ENCODE results near the gene SLC12A4.

Gene SLC12A4

GRCh38 chr16:67950335-67950843 lies 18.0 kb downstream of the SLC12A4 start:
- DNase-seq (ENCODE audit: low read depth), result no peak
- no peak for TF ChIP-seq CTCF (IDR thresholded peaks at IDR 0.05; ENCODE audit: control insufficient read depth, insufficient read depth, low read depth, low read length, missing control alignments)
- H3K4me3 ChIP-seq (ENCODE audit: control insufficient read depth, low read depth, low read length), result no peak overlapping the region

- H3K4me3 ChIP-seq (ENCODE audit: control insufficient read depth, low read depth, low read length), result no peak overlapping the region
- no peak for DNase-seq (ENCODE audit: low read depth)
- TF ChIP-seq CTCF (IDR thresholded peaks at IDR 0.05; ENCODE audit: control insufficient read depth, insufficient read depth, low read depth, low read length, missing control alignments), result no peak
These were observed 18.8 kb downstream of the SLC12A4 start for GRCh38 chr16:67949645-67950044.

GRCh38 chr16:67948015-67948414 lies 20.4 kb downstream of the SLC12A4 start:
- TF ChIP-seq CTCF (IDR thresholded peaks at IDR 0.05; ENCODE audit: control insufficient read depth, insufficient read depth, low read depth, low read length, missing control alignments), result no peak
- no peak overlapping the region for H3K4me3 ChIP-seq (ENCODE audit: control insufficient read depth, low read depth, low read length)
- DNase-seq (ENCODE audit: low read depth), result no peak

GRCh38 chr16:67946966-67947558 lies 21.4 kb downstream of the SLC12A4 start:
- TF ChIP-seq CTCF (IDR thresholded peaks at IDR 0.05; ENCODE audit: control insufficient read depth, insufficient read depth, low read depth, low read length, missing control alignments), result no peak
- DNase-seq (ENCODE audit: low read depth), result no peak
- no peak overlapping the region for H3K4me3 ChIP-seq (ENCODE audit: control insufficient read depth, low read depth, low read length)

GRCh38 chr16:67946128-67946569 lies 22.3 kb downstream of the SLC12A4 start:
- H3K4me3 ChIP-seq (ENCODE audit: control insufficient read depth, low read depth, low read length), result no peak overlapping the region
- no peak for TF ChIP-seq CTCF (IDR thresholded peaks at IDR 0.05; ENCODE audit: control insufficient read depth, insufficient read depth, low read depth, low read length, missing control alignments)
- DNase-seq (ENCODE audit: low read depth), result no peak

GRCh38 chr16:67945392-67945933 lies 23.0 kb downstream of the SLC12A4 start:
- no peak for DNase-seq (ENCODE audit: low read depth)
- TF ChIP-seq CTCF (IDR thresholded peaks at IDR 0.05; ENCODE audit: control insufficient read depth, insufficient read depth, low read depth, low read length, missing control alignments), result no peak
- no peak overlapping the region for H3K4me3 ChIP-seq (ENCODE audit: control insufficient read depth, low read depth, low read length)
